ENCODE results near the gene RASSF1.

RASSF1 gene

GRCh38 chr3:50342813-50343633 is 2.4 kb upstream of the RASSF1 start:
- DNase-seq (ENCODE audit: low read depth), result no peak

GRCh38 chr3:50341996-50342650 is 1.5 kb upstream of the RASSF1 start:
- no peak for DNase-seq (ENCODE audit: low read depth)

DNA sequence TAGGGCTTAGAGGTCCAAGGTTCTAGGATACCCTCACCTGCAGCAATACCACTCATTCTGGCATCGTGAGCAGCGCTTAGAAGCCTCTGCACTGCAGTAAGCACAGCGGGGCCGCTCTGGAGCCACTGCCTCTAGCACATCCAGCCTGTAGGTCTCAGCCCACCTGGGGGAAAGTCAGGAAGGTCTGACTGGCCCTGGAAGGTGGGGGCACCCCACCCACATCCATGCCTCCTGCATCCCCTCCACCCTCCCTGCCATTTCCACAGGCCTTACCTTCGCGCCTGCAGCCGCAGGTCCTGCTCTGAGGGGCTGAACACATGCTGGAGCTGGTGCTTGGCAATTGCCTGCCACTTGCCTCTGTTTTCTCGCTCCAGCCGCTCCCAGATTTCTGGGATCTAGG is 901 bp upstream of the RASSF1 start:
- DNase-seq (ENCODE audit: low read depth), result no peak

- DNase-seq (ENCODE audit: low read depth), result no peak
Measured at GRCh38 chr3:50340147-50340447, 539 bp downstream of the RASSF1 start.

DNA sequence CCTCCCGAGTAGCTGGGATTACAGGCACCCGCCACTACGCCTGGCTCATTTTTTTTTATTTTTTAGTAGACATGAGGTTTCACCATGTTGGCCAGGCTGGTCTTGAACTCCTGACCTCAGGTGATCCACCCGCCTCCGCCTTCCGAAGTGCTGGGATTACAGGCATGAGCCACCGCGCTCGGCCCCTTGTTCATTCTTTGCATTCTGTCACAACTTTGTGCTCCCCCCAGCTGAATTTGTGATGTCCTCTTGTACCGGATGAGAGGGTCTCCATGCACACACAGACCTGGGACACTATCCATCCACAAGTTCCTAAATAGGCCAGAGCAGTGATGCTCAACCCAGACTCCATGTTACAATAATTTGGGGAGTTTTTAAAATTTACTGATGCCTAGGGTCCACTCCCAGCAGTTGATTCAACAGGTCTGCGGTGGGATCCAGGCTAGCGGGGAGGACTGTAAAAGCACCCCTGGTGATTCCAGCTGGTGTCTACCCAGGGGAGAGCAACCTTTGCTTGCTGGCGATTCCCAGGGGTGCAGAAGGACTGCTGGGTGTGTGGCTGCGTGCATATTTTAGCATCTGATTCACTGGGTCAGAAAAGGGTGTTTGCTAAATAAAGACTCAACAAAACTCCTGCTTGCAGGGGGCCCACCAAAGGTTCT is 1.0 kb downstream of the RASSF1 start:
- peak; percentile 57 for DNase-seq (ENCODE audit: low read depth)

DNA sequence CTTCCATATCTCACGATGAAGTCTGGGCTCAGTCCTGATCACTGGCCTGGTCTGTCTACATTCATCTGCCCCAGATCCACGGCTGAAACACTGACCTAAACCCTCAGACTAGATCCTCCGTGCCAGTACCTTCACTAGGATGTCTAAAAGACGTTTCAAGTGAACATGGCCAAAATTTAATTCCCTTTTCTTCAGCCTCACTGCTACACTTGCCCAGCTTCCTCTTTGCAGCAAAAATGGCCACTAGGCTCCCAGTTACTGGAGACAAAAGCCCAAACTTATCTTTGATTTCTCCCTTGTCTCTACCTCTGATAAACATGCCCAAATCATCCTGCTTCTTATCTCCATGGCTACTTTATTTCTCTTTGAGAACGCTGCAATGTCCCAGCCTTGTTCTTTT is 1.7 kb downstream of the RASSF1 start:
- DNase-seq (ENCODE audit: low read depth), result peak; percentile 29

GRCh38 chr3:50337175-50337861 is 3.3 kb downstream of the RASSF1 start:
- peak; percentile 99 for DNase-seq (ENCODE audit: low read depth)

DNA sequence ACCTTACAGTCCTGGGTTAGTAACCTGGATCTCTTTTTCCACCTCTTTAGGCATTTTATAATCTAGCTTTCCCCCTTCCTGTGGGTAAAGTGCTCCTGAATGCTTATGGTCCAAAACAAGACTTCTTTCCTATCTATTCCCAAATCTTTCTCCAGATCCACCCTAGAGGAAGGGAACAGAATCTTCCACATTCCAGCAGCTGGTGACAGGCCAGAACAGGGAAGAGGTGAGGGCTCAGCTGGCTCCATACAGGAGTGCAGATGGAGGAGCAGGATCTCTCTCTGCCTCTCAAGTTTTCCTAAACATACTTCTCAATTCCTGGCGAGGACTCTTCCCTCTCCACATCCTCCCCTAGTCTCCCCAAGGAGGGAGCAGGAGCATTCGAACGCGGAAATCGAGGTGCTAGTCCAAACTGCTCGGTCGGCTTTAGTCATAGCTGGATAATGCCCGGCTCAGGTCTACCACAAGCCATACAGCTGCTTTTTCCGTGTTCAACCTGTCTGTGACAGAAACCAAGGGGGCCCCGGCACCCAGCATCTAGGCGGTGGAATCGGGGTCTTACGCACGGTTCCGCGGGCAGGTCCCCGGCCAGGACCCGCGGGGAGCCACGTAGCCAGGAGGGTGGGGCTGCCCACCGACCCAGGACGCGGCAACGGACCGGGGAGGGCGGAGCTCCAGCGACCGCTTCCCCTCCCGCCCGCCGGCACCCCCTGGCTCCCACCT is 4.0 kb downstream of the RASSF1 start:
- peak; percentile 52 for DNase-seq (ENCODE audit: low read depth)

DNA sequence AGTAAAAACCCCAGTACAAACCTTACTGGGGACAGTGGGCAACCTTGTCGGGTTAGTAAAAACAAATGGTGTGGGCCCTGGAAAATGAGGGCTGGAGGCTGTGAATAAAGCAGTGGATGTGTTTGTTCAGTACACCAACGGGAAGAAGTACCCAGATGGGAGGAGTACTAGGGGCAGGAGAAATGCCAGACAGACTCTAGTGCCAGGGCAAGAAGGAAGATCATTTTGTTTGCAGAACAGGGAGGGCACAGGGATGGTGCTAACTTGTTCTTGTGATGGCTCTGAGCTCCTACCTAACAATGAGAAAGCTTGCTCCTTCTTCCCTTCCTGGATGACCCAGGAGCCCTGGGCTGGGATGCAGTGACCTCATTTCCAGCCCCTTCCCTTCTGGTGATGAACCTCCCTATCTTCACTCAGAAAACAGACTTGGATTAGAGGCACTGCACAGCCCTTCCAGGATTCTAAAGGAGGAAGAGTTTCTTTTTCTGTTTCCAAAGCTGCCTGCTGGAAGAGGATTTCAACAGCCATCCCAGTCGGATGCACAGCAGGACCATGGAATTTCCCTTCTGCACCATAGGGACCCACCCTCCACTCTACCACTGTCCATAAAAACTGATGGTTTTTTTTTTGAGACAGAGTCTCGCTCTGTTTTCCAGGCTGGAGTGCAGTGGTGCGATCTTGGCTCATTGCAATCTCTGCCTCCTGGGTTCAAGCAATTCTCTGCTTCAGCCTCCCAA is 6.1 kb downstream of the RASSF1 start:
- DNase-seq (ENCODE audit: low read depth), result no peak

DNA sequence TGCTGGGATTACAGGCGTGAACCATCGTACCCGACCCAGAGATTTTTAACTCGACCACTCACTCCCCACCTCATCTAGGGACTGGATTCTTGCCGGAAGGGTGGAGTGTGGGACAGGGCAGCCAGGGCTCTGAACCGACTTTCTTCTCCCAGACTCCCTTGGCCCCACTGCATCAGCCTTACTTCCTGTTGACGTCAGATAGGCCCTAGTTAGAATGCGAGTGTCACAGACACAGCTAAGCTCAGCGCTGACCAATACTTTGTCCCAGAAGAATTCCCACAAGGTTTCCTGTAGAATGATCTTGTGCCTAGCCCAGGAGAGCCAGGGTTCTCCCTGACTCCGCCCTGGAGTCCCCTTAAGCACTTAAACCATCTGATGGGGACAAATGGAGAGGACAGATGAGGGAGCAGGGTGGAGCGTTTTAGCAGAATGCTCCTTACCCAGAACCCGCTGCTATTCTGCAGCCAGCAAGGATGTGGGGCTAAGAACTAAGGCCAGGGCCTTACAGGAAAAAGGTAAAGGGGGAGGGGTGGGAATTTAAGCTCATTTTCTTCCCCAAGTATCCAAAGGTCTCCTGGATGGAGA is 6.8 kb downstream of the RASSF1 start:
- peak; percentile 78 for DNase-seq (ENCODE audit: low read depth)

- DNase-seq (ENCODE audit: low read depth), result no peak
Measured at GRCh38 chr3:50331364-50331907, 9.2 kb downstream of the RASSF1 start.

- DNase-seq (ENCODE audit: low read depth), result no peak
Measured at GRCh38 chr3:50330330-50330729, 10.3 kb downstream of the RASSF1 start.

GRCh38 chr3:50327943-50328691 is 12.5 kb downstream of the RASSF1 start, which contains the start of gene TUSC2:
TUSC2 (minus strand) TSS chr3:50328223; CDS start chr3:50328099, 124 bp downstream.
- peak; percentile 98 for DNase-seq (ENCODE audit: low read depth)

DNA sequence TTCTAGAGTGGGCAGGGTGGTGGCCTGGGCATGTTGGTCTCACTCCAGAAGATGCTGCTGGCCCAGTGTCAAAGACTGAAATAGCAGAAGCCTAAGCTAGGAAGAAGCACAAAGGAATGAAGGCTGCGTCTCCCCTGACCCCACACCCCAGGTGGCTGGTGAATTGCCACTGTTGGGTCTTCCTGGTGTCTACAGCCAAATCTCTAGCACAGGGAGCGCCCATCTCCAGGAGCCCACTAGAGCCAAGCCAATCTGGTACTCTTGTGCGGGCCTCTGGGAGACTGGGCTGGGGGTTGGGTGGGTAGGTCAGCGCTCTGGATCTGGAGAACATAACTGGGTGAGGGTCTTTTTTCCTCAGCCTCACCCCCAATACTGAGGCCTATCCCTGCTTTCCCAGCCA is 13.5 kb downstream of the RASSF1 start:
- DNase-seq (ENCODE audit: low read depth), result no peak

GRCh38 chr3:50326182-50326541 is 14.5 kb downstream of the RASSF1 start:
- DNase-seq (ENCODE audit: low read depth), result no peak

GRCh38 chr3:50325497-50326181 is 15.0 kb downstream of the RASSF1 start:
- no peak for DNase-seq (ENCODE audit: low read depth)

DNA sequence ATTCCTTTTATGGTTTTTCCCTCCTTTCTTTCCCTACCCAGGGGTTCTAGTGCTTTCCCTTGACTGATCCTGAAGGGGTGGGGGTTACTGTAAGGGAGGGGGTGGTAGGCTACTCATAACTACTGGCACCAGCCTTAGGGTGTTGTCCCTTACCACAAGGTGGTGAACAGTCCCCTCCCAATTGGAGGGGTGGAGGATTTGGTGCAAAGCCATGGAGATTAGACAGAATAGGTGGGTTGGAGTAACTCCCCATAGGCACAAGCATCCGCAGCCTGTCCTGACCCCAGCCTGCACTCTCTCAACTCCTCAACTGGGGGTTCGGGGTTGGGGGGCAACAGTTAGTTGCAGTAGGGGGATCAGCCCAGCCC is 15.5 kb downstream of the RASSF1 start:
- DNase-seq (ENCODE audit: low read depth), result no peak

- DNase-seq (ENCODE audit: low read depth), result peak; percentile 76
Measured at GRCh38 chr3:50324351-50325112, 16.1 kb downstream of the RASSF1 start.

All from ELR (cell line).